Caco-2 (cell line): ENCODE results near the gene H2AZ2. TPM values are rescaled to one million over a fixed set of nuclear protein-coding genes. Genes with fewer than 3 reads are reported as not detected.
"Not testable (repeated sequence)": the region's sequence is repeated elsewhere in the genome, so short reads cannot be mapped to it uniquely, and the experiment has no call there.

Experiments used
- BruUV-seq: library from RNA; stranded (reverse); fragments of 400-500 nt; replicated peaks from 2 replicates; lab custom pipeline; 2021; lab: Mats Ljungman, UMichigan
- CTCF ChIA-PET: fragments of 300-600 bp; sonication (Branson Sonifier 250); formaldehyde crosslinking; loops from one replicate; lab custom pipeline; 2022; ENCODE audit warnings: antibody characterized with exemption; lab: Charles Lee
- POLR2A ChIA-PET: fragments of 300-600 bp; sonication (Branson Sonifier 250); formaldehyde crosslinking; loops from one replicate; lab custom pipeline; 2022; ENCODE audit warnings: antibody characterized with exemption; lab: Charles Lee
- DNase-seq, 2 experiments: peaks; one replicate each; pipeline versions ENCODE4 v3.0.0 to v3.0.0-alpha.2; 2020 to 2022
- H3K27me3 ChIP-seq: replicated peaks from 2 replicates; pipeline ENCODE4 v1.6.0; 2011; ENCODE audit warnings: low read length; ENCODE audit not compliant: control insufficient read depth, insufficient read depth
- H3K36me3 ChIP-seq: 2 replicates; pipeline ENCODE4 v1.5.1; 2011; ENCODE audit warnings: low read length; ENCODE audit not compliant: control insufficient read depth, insufficient read depth
- H3K4me1 ChIP-seq: fragments of 250-450 bp; sonication (Bioruptor Pico); 2 replicates; pipeline ENCODE4 v1.5.1; 2020; ENCODE audit warnings: mild to moderate bottlenecking
- H3K4me3 ChIP-seq: 2 replicates; pipeline ENCODE4 v1.5.1; 2011; ENCODE audit warnings: low read depth, mild to moderate bottlenecking, control low read depth, low read length
- H3K9me3 ChIP-seq: fragments of 250-450 bp; sonication (Bioruptor Pico); 2 replicates; pipeline ENCODE4 v1.5.1; 2020; ENCODE audit warnings: mild to moderate bottlenecking, moderate library complexity
- H3K27ac Mint-ChIP-seq: one replicate; pipeline ENCODE4 v1.8.0; 2022; ENCODE audit warnings: mixed read lengths; ENCODE audit not compliant: unreplicated experiment
- H3K27me3 Mint-ChIP-seq: one replicate; pipeline ENCODE4 v1.8.0; 2022; ENCODE audit warnings: mixed read lengths; ENCODE audit not compliant: insufficient read depth, unreplicated experiment
- H3K36me3 Mint-ChIP-seq: one replicate; pipeline ENCODE4 v1.8.0; 2022; ENCODE audit warnings: mild to moderate bottlenecking, mixed read lengths; ENCODE audit not compliant: insufficient read depth, unreplicated experiment
- H3K4me1 Mint-ChIP-seq: one replicate; pipeline ENCODE4 v1.8.0; 2022; ENCODE audit warnings: low read depth, mixed read lengths; ENCODE audit not compliant: unreplicated experiment
- H3K4me3 Mint-ChIP-seq: one replicate; pipeline ENCODE4 v1.8.0; 2022; ENCODE audit warnings: mild to moderate bottlenecking, moderate library complexity, mixed read lengths; ENCODE audit not compliant: unreplicated experiment
- H3K9me3 Mint-ChIP-seq: one replicate; pipeline ENCODE4 v1.8.0; 2022; ENCODE audit warnings: mixed read lengths; ENCODE audit not compliant: unreplicated experiment
- intact Hi-C: fragments of 100-400 bp; cut with micrococcal nuclease; formaldehyde crosslinking; loops from one replicate; pipeline ENCODE4 v1.10.0; 2022; ENCODE audit not compliant: unreplicated experiment
- total RNA-seq: library from RNA; stranded (reverse); gene quantifications from 2 replicates; pipeline ENCODE4 v1.2.3, GENCODE V29; 2022
- TF ChIP-seq, protein P1 (sequence below), 2 experiments: fragments of 200-600 bp in 1 of 2; IDR thresholded peaks; 1 replicate in 1 of 2; 2 replicates in 1 of 2; pipeline versions ENCODE4 v1.5.1 to v1.8.0; 2011 to 2022; ENCODE audit warnings: antibody characterized with exemption in 1 of 2, control low read depth in 1 of 2, inconsistent platforms in 1 of 2, low read depth in 1 of 2, low read length in 1 of 2, mild to moderate bottlenecking in 1 of 2, moderate library complexity in 1 of 2; ENCODE audit not compliant: insufficient read depth in 1 of 2, severe bottlenecking in 1 of 2, unreplicated experiment in 1 of 2

The H2AZ2 gene
- total RNA-seq, 1 experiment from 2014 or later, result 244 TPM

DNA sequence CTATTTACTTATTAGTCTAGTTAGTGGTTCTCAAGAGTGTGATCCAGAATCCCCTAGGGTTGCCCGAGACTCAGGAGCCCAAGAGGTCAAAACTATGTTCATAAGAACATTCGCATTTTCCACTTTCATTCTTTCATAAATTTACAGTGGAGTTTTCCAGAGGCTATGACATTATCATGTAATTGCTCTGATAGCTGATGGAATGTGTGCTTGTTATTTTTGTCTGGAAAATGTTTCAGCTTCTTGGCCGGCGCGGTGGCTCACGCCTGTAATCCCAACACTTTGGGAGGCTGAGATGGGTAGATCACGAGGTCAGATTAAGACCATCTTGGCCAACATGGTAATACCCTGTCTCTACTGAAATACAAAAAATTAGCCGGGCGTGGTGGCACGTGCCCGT is 27.4 kb upstream of the H2AZ2 start:
- Mint-ChIP-seq H3K27me3 (no peaks in the 10 kb centered on the region), H3K9me3 (peaks cover under 1% of the 10 kb centered on the region), H3K4me3 (no peak overlapping the region), H3K27ac (no peak overlapping the region), H3K36me3 (peaks cover 6% of the 10 kb centered on the region), H3K4me1 (peaks cover 4% of the 10 kb centered on the region)
- no peak for DNase-seq
- no peaks in the 10 kb centered on the region for H3K36me3 ChIP-seq
- CTCF ChIA-PET, result interaction anchor here (0.7 kb wide), 1 partner anchor 9 kb away, joined by 3 read pairs; no protein-coding TSS in a partner anchor
- H3K27me3 ChIP-seq, result no peaks in the 10 kb centered on the region
- intact Hi-C loops, result no loop called here
- no peak overlapping the region for H3K4me3 ChIP-seq
- no peaks in the 10 kb centered on the region for H3K9me3 ChIP-seq
- BruUV-seq, result no TSS peak
- no peaks in the 10 kb centered on the region for H3K4me1 ChIP-seq
- POLR2A ChIA-PET, result interaction anchor here (1.0 kb wide), 1 partner anchor 10 kb away, joined by 3 read pairs; the partner anchor contains the start of gene PURB
- TF ChIP-seq, protein P1, sequence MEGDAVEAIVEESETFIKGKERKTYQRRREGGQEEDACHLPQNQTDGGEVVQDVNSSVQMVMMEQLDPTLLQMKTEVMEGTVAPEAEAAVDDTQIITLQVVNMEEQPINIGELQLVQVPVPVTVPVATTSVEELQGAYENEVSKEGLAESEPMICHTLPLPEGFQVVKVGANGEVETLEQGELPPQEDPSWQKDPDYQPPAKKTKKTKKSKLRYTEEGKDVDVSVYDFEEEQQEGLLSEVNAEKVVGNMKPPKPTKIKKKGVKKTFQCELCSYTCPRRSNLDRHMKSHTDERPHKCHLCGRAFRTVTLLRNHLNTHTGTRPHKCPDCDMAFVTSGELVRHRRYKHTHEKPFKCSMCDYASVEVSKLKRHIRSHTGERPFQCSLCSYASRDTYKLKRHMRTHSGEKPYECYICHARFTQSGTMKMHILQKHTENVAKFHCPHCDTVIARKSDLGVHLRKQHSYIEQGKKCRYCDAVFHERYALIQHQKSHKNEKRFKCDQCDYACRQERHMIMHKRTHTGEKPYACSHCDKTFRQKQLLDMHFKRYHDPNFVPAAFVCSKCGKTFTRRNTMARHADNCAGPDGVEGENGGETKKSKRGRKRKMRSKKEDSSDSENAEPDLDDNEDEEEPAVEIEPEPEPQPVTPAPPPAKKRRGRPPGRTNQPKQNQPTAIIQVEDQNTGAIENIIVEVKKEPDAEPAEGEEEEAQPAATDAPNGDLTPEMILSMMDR (IDR thresholded peaks at IDR 0.05; ENCODE audit: insufficient read depth in 1 of 2, low read depth in 1 of 2, low read length in 1 of 2, severe bottlenecking in 1 of 2, unreplicated experiment in 1 of 2), result no peak

DNA sequence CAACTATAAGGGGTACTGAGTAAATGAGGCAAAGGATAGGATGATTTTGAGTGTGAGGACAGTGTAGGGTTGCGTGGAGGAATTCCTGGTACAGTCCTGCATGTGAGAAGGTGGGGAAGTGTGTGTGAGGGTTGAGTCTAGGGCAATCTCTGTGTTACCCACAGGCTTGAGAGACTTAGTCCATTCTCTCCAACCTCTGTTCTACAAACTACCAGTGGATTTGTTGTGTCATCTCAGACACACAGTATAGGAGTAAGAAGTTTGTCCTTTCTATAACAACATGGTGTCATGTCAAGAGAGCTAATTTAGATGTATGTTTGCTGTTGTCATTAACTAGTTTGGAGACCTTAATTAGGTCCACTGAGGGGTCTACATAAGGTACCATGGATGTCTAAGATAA is 24.9 kb upstream of the H2AZ2 start:
- H3K9me3 ChIP-seq, result no peaks in the 10 kb centered on the region
- peaks cover 6% of the 10 kb centered on the region for H3K4me1 Mint-ChIP-seq
- no peaks in the 10 kb centered on the region for H3K4me1 ChIP-seq
- H3K4me3 Mint-ChIP-seq, result no peak overlapping the region
- TF ChIP-seq, protein P1 (IDR thresholded peaks at IDR 0.05; ENCODE audit: insufficient read depth in 1 of 2, low read depth in 1 of 2, low read length in 1 of 2, severe bottlenecking in 1 of 2, unreplicated experiment in 1 of 2), result no peak
- H3K27me3 ChIP-seq, result no peaks in the 10 kb centered on the region
- ChIA-PET CTCF (no interaction called here), POLR2A (interaction anchor here (0.6 kb wide), 1 partner anchor 62 kb away, joined by 3 read pairs; no protein-coding TSS in a partner anchor)
- no peaks in the 10 kb centered on the region for H3K36me3 Mint-ChIP-seq
- intact Hi-C loops, result no loop called here
- no peak for DNase-seq
- H3K27me3 Mint-ChIP-seq, result no peaks in the 10 kb centered on the region
- no peak overlapping the region for H3K27ac Mint-ChIP-seq
- no peak overlapping the region for H3K4me3 ChIP-seq
- no peaks in the 10 kb centered on the region for H3K36me3 ChIP-seq
- BruUV-seq, result no TSS peak
- H3K9me3 Mint-ChIP-seq, result peaks cover 10% of the 10 kb centered on the region

DNA sequence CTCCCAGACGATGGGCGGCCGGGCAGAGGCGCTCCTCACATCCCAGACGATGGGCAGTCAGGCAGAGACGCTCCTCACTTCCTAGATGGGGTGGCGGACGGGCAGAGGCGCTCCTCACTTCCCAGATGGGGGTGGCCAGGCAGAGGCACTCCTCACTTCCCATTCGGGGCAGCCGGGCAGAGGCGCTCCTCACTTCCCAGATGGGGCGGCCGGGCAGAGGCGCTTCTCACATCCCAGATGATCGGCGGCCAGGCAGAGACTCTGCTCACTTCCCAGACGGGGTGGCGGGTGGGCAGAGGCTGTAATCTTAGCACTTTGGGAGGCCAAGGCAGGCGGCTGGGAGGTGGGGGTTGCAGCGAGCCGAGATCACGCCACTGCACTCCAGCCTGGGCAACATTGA is 24.0 kb upstream of the H2AZ2 start:
- H3K36me3 ChIP-seq, POLR2A ChIA-PET, CTCF ChIA-PET, H3K27ac Mint-ChIP-seq, DNase-seq, H3K4me3 Mint-ChIP-seq, BruUV-seq, intact Hi-C loops, H3K27me3 ChIP-seq, H3K4me3 ChIP-seq, H3K36me3 Mint-ChIP-seq, H3K4me1 ChIP-seq, H3K27me3 Mint-ChIP-seq, H3K9me3 ChIP-seq, H3K4me1 Mint-ChIP-seq: not testable (repeated sequence)
- H3K9me3 Mint-ChIP-seq, result peaks cover 10% of the 10 kb centered on the region

DNA sequence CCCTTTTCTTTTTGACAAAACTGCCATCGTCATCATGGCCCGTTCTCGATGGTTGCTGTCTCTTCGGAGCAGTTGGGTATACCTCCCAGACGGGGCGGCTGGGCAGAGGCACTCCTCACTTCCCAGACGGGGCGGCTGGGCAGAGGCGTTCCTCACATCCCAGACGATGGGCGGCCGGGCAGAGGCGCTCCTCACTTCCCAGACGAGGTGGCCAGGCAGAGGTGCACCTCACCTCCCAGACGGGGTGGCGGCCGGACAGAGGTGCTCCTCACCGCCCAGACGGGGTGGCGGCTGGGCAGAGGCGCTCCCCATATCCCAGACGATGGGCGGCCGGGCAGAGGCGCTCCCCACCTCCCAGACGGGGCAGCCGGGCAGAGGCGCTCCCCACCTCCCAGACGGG is 22.9 kb upstream of the H2AZ2 start:
- intact Hi-C loops, H3K36me3 ChIP-seq, H3K4me1 ChIP-seq, POLR2A ChIA-PET, CTCF ChIA-PET, H3K36me3 Mint-ChIP-seq, H3K9me3 ChIP-seq, H3K4me3 ChIP-seq, H3K27me3 ChIP-seq, DNase-seq, BruUV-seq, H3K27me3 Mint-ChIP-seq, H3K4me1 Mint-ChIP-seq, H3K27ac Mint-ChIP-seq, H3K4me3 Mint-ChIP-seq: not testable (repeated sequence)
- H3K9me3 Mint-ChIP-seq, result peaks cover 10% of the 10 kb centered on the region

DNA sequence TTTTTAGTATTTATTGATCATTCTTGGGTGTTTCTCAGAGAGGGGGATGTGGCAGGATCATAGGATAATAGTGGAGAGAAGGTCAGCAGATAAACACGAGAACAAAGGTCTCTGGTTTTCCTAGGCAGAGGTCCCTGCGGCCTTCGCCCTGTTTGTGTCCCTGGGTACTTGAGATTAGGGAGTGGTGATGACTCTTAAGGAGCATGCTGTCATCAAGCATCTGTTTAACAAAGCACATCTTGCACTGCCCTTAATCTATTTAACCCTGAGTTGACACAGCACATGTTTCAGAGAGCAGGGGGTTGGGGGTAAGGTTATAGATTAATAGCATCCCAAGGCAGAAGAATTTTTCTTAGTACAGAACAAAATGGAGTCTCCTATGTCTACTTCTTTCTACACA is 22.4 kb upstream of the H2AZ2 start:
- POLR2A ChIA-PET, H3K27ac Mint-ChIP-seq, intact Hi-C loops, H3K4me1 Mint-ChIP-seq, H3K4me3 Mint-ChIP-seq, H3K36me3 ChIP-seq, CTCF ChIA-PET, H3K36me3 Mint-ChIP-seq, BruUV-seq, H3K4me1 ChIP-seq, H3K27me3 ChIP-seq, H3K27me3 Mint-ChIP-seq, H3K9me3 ChIP-seq, H3K4me3 ChIP-seq: not testable (repeated sequence)
- DNase-seq, result peak; percentile 35 to 53
- peaks cover 10% of the 10 kb centered on the region for H3K9me3 Mint-ChIP-seq
